GM23248 (cell line): Measurements from ENCODE around the gene KCNH2. TPM values are rescaled to one million over a fixed set of nuclear protein-coding genes. Genes with fewer than 3 reads are reported as not detected.

Experiments
- DNase-seq: peaks from one replicate; pipeline ENCODE4 v3.0.0-alpha.2; 2015
- H2AFZ ChIP-seq: fragments of 200-600 bp; sonication (generic); 2 replicates; pipeline ENCODE4 v1.6.1; 2016; ENCODE audit warnings: antibody characterized with exemption
- H3F3A ChIP-seq: fragments of 200-600 bp; sonication (generic); 2 replicates; pipeline ENCODE4 v1.6.1; 2016; ENCODE audit warnings: mild to moderate bottlenecking, antibody characterized with exemption, mixed run types; ENCODE audit not compliant: insufficient read depth
- H3K27ac ChIP-seq: fragments of 200-600 bp; sonication (generic); 2 replicates; pipeline ENCODE4 v1.5.1; 2016; ENCODE audit warnings: mild to moderate bottlenecking
- H3K27me3 ChIP-seq: fragments of 200-600 bp; sonication (generic); replicated peaks from 2 replicates; pipeline ENCODE4 v1.6.1; 2016; ENCODE audit warnings: mild to moderate bottlenecking; ENCODE audit not compliant: insufficient read depth
- H3K36me3 ChIP-seq: fragments of 200-600 bp; sonication (generic); 2 replicates; pipeline ENCODE4 v1.6.1; 2016; ENCODE audit warnings: low read depth, mild to moderate bottlenecking
- H3K4me1 ChIP-seq: fragments of 200-600 bp; sonication (generic); 2 replicates; pipeline ENCODE4 v1.6.1; 2016; ENCODE audit warnings: mild to moderate bottlenecking; ENCODE audit not compliant: insufficient read depth
- H3K4me2 ChIP-seq: fragments of 200-600 bp; sonication (generic); one replicate; pipeline ENCODE4 v1.6.1; 2016; ENCODE audit warnings: mild to moderate bottlenecking; ENCODE audit not compliant: unreplicated experiment
- H3K4me3 ChIP-seq: fragments of 200-600 bp; sonication (generic); 2 replicates; pipeline ENCODE4 v1.5.1; 2016; ENCODE audit warnings: mild to moderate bottlenecking
- H3K79me2 ChIP-seq: fragments of 200-600 bp; sonication (generic); 2 replicates; pipeline ENCODE4 v1.6.1; 2016; ENCODE audit warnings: mild to moderate bottlenecking; ENCODE audit not compliant: insufficient read depth
- H3K9ac ChIP-seq: fragments of 200-600 bp; sonication (generic); 2 replicates; pipeline ENCODE4 v1.6.1; 2016; ENCODE audit warnings: mild to moderate bottlenecking
- H3K9me2 ChIP-seq: fragments of 200-600 bp; sonication (generic); 2 replicates; pipeline ENCODE4 v1.6.1; 2016; ENCODE audit warnings: mixed run types, mild to moderate bottlenecking, moderate library complexity; ENCODE audit not compliant: insufficient read depth
- H3K9me3 ChIP-seq: fragments of 200-600 bp; sonication (generic); one replicate; pipeline ENCODE4 v1.6.1; 2017; ENCODE audit warnings: low read depth
- H4K20me1 ChIP-seq: fragments of 200-600 bp; sonication (generic); 2 replicates; pipeline ENCODE4 v1.6.0; 2016; ENCODE audit not compliant: insufficient read depth
- EZH2 ChIP-seq: fragments of 200-600 bp; sonication (generic); IDR thresholded peaks from 2 replicates; pipeline ENCODE4 v1.6.1; 2018; ENCODE audit warnings: antibody characterized with exemption, mild to moderate bottlenecking; ENCODE audit not compliant: insufficient read depth, poor library complexity, severe bottlenecking
- EZH2phosphoT487 ChIP-seq: fragments of 200-600 bp; sonication (generic); IDR thresholded peaks from 2 replicates; pipeline ENCODE4 v1.6.1; 2018; ENCODE audit warnings: antibody characterized with exemption, moderate library complexity, mild to moderate bottlenecking, low read depth; ENCODE audit not compliant: insufficient read depth
- WGBS, 2 experiments: methylation state at CpG; one replicate each; pipeline ENCODE4 v1.1.6; 2015 to 2017; ENCODE audit warnings: low lambda C conversion rate in 2 of 2, low coverage in 1 of 2; ENCODE audit errors: missing lambda C conversion rate in 2 of 2; 5-methylcytosine and 5-hydroxymethylcytosine counted together
- in situ Hi-C: fragments of 300-500 bp; cut with MboI; formaldehyde crosslinking; loops from 2 replicates; pipeline ENCODE4 v1.15.0; 2020
- polyA plus RNA-seq: library from polyadenylated mRNA; unstranded; fragments of >200 nt; fragmentation: Nextera tagmentation; extraction: Ambion mirVana; gene quantifications from 2 replicates; pipeline ENCODE4 v1.2.1, GENCODE V29; 2016
- total RNA-seq: library from RNA; depleted of rRNA; stranded (reverse); fragments of >200 nt; shearing (Covaris generic); gene quantifications from 2 replicates; pipeline ENCODE4 v1.2.3, GENCODE V29; 2014

KCNH2 gene
- total and polyA plus RNA-seq, 2 experiments from 2014 or later = not detected

GRCh38 chr7:151011097-151011409 is 32.9 kb upstream of the KCNH2 start:
- no peaks in the 10 kb centered on the region for H3K36me3 ChIP-seq
- no peaks in the 10 kb centered on the region for H3K9me2 ChIP-seq
- H3K4me3 ChIP-seq = no peak overlapping the region
- WGBS, 2 experiments = 40 to 56% methylated on average over 1 of the region's 1 CpG
- no peak for DNase-seq
- H3K4me1 ChIP-seq = no peaks in the 10 kb centered on the region
- H3K27me3 ChIP-seq = no peaks in the 10 kb centered on the region; the same call in 1 of the 2 replicates
- H3K4me2 ChIP-seq = no peak overlapping the region
- H3K27ac ChIP-seq = no peak overlapping the region
- no peak overlapping the region for H2AFZ ChIP-seq
- no peaks in the 10 kb centered on the region for H3F3A ChIP-seq
- no peaks in the 10 kb centered on the region for H3K9me3 ChIP-seq
- in situ Hi-C loops = no loop called here
- H3K79me2 ChIP-seq = no peaks in the 10 kb centered on the region
- no peak overlapping the region for H3K9ac ChIP-seq
- H4K20me1 ChIP-seq = no peaks in the 10 kb centered on the region
- no peak for TF ChIP-seq EZH2phosphoT487
- no peak for TF ChIP-seq EZH2

- WGBS, 2 experiments = 24 to 27% methylated on average over 17 to 18 of the region's 18 CpGs
- H2AFZ ChIP-seq = no peak overlapping the region; the same call in 1 of the 2 replicates
- no peak overlapping the region for H3K27ac ChIP-seq
- no peaks in the 10 kb centered on the region for H3K79me2 ChIP-seq
- no peaks in the 10 kb centered on the region for H3F3A ChIP-seq
- H4K20me1 ChIP-seq = no peaks in the 10 kb centered on the region
- DNase-seq = peak; percentile 34
- in situ Hi-C loops = no loop called here
- no peaks in the 10 kb centered on the region for H3K36me3 ChIP-seq
- no peaks in the 10 kb centered on the region for H3K4me1 ChIP-seq
- no peak overlapping the region for H3K4me3 ChIP-seq
- H3K27me3 ChIP-seq = no peaks in the 10 kb centered on the region; the same call in 1 of the 2 replicates
- no peaks in the 10 kb centered on the region for H3K9me2 ChIP-seq
- H3K9ac ChIP-seq = no peak overlapping the region
- TF ChIP-seq EZH2 (no peak), EZH2phosphoT487 (no peak)
- H3K9me3 ChIP-seq = no peaks in the 10 kb centered on the region
- no peak overlapping the region for H3K4me2 ChIP-seq
These were observed 32.4 kb upstream of the KCNH2 start for GRCh38 chr7:151010307-151011096.

GRCh38 chr7:151010037-151010306 is 31.9 kb upstream of the KCNH2 start:
- TF ChIP-seq EZH2 (no peak), EZH2phosphoT487 (no peak)
- no peak for DNase-seq

GRCh38 chr7:151009327-151010036 is 31.4 kb upstream of the KCNH2 start:
- in situ Hi-C loops = no loop called here
- no peak overlapping the region for H2AFZ ChIP-seq
- no peak for TF ChIP-seq EZH2
- TF ChIP-seq EZH2phosphoT487 = no peak
- H4K20me1 ChIP-seq = no peaks in the 10 kb centered on the region
- H3K36me3 ChIP-seq = no peaks in the 10 kb centered on the region
- DNase-seq = no peak
- no peaks in the 10 kb centered on the region; the same call in 1 of the 2 replicates for H3K27me3 ChIP-seq
- H3K9me2 ChIP-seq = no peaks in the 10 kb centered on the region
- H3K79me2 ChIP-seq = no peaks in the 10 kb centered on the region
- H3K4me1 ChIP-seq = no peaks in the 10 kb centered on the region
- no peaks in the 10 kb centered on the region for H3K9me3 ChIP-seq
- 53 to 56% methylated on average over 18 to 22 of the region's 22 CpGs for WGBS, 2 experiments
- no peak overlapping the region for H3K4me3 ChIP-seq
- H3F3A ChIP-seq = no peaks in the 10 kb centered on the region
- H3K27ac ChIP-seq = no peak overlapping the region
- H3K9ac ChIP-seq = no peak overlapping the region
- H3K4me2 ChIP-seq = no peak overlapping the region

More at GRCh38 chr7:151010037-151010306, 31.9 kb upstream of the KCNH2 start:
- Histone ChIP-seq H3K27me3 (no peaks in the 10 kb centered on the region; the same call in 1 of the 2 replicates), H3F3A (no peaks in the 10 kb centered on the region), H3K36me3 (no peaks in the 10 kb centered on the region), H3K4me3 (no peak overlapping the region), H3K9me3 (no peaks in the 10 kb centered on the region), H3K4me2 (no peak overlapping the region), H4K20me1 (no peaks in the 10 kb centered on the region), H3K79me2 (no peaks in the 10 kb centered on the region), H3K9ac (no peak overlapping the region), H3K4me1 (no peaks in the 10 kb centered on the region), H2AFZ (no peak overlapping the region; the same call in 1 of the 2 replicates), H3K9me2 (no peaks in the 10 kb centered on the region), H3K27ac (no peak overlapping the region)
- 16 to 22% methylated on average over 6 to 7 of the region's 7 CpGs for WGBS, 2 experiments
- in situ Hi-C loops = no loop called here
